ENCODE results near the gene PITPNM1.
"Not testable (repeated sequence)": the region's sequence is repeated elsewhere in the genome, so short reads cannot be mapped to it uniquely, and the experiment has no call there.

PITPNM1 gene

DNA sequence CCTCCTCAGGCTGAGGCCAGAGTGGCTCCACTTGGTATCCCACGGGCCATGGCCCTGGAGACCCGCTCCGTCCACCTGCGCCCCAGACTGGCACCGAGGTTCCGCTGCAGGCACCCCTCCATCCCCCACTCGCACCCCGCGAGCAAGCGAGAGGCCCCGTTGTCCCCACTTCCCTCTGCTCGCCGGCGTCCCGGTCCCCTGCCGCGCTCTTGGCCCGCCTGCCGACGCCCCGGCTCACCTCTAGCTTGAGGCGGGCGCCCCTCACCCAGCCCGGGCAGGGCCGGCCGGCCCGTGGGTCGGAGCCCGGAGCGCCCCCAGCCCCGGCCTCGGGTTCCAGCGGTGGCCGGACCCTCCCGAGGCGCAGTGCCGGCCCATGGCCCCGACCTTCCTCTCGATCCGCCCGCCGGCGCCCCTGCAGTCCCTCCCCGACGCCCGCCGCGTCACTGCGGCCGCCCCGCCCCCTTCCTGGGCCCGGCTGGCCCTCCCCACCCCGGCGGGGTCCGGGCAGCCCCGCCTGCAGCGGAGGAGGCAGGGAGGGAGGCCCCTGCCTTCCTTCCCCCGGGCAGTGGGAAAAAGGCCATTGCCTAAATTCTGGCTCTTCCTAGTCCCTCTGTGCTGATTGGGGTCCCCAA lies at the start of gene PITPNM1:
Gene PITPNM1 (minus strand): TSS at position 414 of the 632 bp plus-strand sequence. CDS start 1,183 bp downstream, outside the sequence.
- peak in 1 of 2 experiments; percentile 32 for DNase-seq

DNA sequence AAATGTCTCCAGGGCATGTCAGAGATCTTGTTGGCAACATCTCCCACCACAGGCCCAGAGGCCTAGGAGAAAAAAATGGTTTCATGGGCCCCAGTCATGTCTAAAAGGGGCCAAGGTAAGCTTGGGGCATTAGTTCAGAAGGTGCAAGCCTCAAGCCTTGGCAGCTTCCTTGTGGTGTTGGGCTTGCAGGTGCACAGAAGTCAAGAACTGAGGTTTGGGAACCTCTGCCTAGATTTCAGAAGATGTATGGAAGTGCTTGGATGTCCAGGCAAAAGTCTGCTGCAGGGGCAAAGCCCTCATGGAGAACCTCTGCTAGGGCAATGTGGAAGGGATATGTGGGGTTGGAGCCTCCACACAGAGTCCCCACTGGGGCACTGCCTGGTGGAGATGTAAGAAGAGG lies 46.5 kb upstream of the PITPNM1 start:
- not testable (repeated sequence) for DNase-seq

DNA sequence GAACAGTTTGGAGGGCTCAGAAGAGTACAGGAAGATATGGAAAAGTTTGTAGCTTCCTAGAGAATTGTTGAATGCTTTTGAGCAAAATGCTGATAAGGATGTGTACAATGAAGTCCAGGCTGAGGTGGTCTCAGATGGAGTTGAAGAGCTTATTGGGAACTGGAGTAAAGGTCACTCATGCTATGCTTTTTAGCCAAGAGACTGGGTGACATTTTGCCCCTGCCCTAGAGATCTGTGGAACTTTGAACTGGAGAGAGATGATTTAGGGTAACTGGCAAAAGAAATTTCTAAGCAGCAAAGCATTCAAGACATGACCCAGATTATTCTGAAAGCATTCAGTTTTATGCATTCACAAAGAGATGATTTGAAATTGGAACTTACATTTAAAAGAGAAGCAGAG lies 46.0 kb upstream of the PITPNM1 start:
- no peak for DNase-seq

DNA sequence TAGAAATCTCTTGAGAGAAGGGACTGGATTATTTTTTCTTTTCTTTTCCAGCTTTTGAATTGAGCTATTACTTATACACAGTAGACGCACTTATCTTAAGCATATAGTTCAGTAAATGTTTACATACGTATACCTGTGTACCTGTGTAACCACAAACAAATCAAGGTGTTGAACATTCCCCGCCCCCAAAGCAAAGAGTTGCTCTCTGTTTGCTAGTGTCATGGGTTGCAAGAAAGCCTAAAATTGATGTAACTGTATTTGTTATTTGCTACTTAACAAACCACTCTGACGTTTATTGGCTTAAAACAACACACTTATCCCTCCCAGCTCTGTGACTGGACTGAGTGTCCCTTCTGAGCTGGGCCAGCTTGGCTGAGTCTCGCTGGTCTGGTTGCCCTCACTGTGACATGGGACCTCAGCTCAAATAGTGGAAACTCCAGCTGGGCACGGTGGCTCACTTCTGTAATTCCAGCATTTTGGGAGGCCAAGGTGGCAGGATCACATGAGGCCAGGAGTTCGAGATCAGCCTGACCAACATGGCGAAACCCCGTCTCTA lies 43.5 kb upstream of the PITPNM1 start:
- no peak for DNase-seq

DNA sequence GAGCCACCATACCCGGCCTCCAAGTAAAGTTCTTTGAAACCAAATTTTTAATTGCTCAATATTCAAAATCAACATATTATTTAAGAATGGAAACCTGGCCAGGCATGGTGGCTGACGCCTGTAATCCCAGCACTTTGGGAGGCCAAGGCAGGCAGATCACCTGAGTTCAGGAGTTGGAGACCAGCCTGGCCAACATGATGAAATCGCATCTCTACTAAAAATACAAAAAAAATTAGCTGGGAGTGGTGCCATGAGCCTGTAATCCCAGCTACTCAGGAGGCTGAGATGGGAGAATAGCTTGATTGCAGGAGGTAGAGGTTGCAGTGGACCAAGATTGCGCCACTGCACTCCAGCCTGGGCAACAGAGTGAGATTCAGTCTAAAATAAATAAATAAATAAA lies 42.9 kb upstream of the PITPNM1 start:
- not testable (repeated sequence) for DNase-seq

DNA sequence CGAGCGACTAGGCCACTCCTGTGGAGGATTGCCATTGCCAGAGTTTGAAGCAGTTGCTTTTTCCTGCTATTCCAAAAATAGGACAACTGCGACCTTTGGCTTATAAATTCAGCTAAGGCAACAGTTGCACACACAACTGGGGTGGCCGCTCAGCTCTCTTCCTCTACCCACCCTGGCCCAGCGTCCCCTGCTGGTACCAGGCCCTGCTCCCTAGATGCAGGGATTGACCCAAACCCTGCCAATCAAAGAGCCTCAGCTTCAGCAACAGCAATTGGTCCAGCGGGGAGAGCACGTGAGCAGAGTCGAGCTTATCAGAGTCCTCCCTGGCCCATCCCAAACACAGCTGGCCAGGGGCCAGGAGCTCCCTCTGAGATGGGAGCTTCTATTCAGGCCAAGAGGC lies 40.1 kb upstream of the PITPNM1 start:
- DNase-seq = peak in 1 of 2 experiments; percentile 11

DNA sequence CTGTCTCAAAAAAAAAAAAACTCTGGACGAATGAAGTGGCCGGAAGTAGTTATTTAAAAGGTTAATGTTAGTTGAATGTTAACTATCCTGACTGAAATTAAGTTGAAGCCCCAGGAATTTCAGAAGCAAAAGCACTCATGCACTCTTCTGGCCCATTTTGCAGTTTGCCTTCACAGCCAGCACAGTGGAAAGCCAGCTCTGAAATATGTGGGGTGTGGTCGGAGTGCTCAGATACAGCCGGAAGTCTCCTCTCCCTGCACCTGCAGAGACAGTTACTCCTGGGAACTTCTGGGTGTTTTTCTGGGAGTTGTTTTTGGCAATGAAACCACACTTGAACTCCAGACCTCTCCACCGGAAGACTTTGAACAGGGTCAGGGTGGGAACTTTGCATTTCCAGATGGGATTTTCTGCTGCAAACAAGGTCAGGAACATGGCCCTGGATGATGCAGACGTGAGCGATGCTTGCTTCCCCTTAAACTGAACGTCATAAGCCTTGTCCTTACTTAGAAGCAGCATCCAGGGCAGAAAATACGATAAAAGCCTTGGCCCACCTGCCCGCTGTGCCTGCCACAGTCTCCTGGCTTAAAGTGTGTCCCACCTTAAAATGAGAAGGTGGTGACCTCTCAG lies 39.6 kb upstream of the PITPNM1 start:
- DNase-seq = no peak

DNA sequence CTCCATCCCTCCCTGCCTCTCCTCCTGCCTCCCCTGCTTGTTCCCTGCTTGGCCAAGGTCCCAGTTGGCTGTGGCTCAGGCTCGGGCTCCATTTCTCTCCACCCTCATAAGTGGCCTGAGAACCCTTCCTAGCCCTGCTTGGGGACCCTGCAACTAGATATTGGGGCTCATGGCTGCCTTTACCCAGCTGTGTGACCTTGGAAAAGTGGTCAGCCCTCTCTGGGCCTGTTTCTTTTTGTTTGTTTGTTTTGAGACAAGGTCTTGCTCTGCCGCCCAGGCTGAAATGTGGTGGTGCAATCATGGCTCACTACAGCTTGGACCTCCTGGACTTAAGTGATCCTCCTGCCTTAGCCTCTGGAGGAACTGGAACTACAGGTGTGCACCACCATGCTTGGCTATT lies 38.4 kb upstream of the PITPNM1 start:
- no peak for DNase-seq

DNA sequence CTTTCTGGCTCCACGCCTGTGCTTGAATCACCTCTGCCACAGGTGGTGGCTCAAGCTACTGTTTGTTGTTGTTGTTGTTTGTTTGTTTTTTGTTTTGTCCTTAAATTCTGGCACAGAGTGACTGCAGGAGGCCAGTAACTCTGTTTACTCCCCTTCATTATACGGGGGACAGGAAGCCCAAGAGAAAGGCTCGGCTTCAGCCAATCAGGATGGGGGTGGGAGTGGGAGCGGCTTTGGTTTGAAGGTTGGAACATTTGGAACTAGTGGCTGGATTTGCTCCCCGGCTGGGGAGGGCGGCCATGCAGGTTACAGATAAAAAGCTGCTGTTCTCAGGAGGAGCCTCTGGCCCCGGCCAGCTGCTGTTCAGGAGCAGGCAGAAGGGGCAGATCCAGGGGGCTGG lies 37.8 kb upstream of the PITPNM1 start:
- DNase-seq = no peak

DNA sequence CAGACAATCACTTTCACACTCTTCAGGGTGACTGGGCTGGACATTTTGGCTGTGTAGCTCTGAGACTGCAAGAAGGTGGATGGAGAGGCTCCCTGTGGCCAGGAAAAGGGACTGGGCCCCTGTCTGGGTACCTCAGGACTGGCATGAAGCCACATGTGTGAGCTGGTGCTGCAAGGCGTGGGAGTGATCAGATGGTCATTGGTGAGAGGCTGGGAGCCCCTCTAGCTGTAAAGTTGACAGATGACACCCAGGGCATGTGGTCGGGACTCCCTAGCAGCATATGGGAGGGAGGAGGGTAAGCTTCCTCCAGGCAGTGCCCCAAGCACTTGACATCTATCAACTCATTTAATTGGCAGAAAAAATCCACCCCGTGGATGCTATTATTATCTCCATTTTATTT lies 37.0 kb upstream of the PITPNM1 start:
- DNase-seq = no peak

DNA sequence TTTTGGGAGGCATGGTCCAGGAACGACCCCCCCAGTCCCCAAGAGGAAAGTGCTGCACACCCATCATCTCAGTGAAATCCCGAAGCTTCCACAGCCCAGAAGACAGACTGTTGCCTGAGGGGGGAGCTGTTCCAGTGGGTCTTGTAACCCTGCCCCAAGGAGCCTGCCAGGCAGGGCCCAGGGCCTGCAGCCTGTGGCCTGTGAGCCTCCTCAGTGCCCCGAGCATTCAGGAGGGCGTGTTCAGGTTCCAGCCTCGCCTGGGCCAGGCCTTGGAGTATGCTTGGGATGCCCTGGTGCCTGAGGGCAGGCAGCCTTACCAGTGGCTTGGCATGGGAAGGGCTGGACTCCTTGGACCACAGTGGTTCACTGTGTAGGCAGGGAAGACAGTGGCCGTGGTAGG lies 36.0 kb upstream of the PITPNM1 start:
- no peak for DNase-seq

DNA sequence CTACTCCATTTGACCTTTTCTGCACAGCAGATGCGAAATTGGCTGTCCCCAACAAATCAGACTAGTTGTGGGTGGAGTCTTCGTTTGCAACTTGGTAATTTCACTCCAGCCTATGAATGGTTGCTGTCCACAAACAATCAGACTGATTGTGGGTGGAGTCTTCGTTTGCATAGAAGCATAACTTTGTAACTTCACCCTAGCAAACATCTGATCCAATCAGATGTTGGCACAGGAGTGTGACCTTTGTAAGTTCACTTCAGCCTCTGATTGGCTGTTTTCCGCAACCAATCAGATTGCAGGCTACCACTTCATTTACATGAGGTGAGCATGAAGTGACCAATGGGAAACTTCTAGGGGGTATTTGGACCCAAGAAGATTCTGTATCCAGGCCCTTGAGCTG lies 34.4 kb upstream of the PITPNM1 start:
- DNase-seq = no peak

DNA sequence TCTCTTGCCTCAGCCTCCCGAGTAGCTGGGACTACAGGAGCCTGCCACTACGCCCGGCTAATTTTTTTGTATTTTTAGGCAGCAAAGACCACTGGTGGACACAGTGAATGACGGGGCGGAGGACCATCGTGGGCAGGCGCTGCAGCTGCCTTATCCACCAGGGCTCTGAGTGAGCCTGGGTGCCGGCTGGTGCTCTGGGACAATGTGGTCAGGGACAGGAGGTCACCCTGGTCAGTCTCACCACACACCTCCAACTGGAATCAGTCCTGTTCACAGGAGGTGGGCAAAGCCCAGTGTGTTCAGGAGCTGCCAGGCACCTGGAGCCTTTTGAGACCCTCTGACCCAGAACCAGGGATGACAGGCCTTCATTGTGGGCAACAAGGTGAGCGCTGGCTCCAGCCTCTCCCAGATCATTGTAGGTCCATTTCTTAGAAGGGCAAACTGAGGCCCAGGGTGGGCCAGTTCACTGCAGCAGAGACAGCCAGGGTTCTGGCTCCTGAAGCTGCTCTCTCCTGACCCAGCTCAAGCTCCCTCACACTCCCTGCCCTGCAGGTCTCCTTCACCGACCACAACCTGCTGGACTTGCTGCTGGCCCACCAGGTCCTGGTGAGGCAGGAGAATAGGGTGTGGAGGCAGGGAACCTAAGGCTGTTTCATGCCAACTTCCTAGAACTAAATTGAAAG lies 33.8 kb upstream of the PITPNM1 start:
- no peak for DNase-seq

DNA sequence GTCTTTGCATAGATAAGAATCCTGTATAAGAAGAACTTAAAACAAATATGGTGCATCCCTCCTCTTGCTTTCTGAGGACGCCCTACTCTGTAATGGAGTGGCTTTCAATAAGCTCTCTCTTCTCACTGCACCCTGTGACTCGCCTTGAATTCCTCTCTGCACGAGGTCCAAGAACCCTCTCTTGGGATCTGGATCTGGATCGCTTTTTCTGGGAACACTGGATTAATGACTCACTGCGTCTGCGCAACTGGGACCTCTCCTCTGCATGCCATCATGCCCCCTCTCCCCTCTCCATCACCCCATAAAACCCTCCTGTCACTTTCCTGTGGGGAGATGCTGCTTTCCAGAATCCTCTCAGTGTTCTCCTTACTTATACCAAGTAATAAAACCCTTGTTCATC lies 33.1 kb upstream of the PITPNM1 start:
- DNase-seq = no peak

DNA sequence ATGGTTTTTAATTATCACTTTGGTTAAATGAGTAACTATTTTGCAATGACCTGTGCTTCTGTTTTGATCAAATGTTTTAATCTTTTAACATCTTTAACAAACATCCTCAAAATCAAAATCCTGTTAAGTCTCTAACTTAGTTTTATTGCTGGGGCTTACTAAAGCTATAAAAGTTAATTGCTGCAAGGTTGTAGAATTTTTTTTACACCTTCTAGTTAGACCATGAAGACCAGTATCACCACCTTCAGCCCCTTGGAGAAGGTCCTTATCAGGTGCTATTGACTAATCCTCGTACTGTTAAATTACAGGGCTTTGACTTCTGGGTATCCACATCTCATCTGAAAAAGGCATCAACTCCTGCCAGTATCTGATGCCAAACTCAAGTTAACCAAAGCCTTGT lies 30.4 kb upstream of the PITPNM1 start:
- no peak for DNase-seq

DNA sequence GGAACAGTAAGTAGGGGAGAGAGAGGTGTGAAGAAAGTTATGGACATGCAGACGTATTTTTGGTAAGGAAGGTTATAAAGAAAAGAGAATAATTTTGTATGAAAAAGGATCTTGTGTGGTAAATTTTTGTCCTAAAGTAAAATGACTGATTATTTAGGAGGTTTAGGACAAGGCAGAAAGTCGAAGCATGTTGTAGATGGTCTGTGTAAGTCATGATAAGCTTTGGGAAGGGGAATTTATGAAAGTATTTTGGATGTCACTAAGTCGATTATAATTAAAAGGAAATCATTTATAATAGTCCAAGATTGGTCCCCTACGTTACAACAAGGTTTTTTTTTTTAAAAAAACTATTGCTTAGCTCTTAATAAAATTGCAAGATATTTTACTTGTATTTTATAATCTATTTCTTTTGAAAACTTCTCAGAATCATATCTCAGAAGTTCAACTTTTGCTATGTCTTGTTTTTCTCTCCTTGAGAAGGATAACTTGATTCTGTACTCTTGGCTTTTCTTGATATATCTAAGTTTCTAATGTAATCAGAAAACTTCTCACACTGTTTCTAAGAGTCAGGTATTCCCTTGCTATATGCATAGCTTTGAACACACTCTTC lies 29.0 kb upstream of the PITPNM1 start:
- DNase-seq = no peak

DNA sequence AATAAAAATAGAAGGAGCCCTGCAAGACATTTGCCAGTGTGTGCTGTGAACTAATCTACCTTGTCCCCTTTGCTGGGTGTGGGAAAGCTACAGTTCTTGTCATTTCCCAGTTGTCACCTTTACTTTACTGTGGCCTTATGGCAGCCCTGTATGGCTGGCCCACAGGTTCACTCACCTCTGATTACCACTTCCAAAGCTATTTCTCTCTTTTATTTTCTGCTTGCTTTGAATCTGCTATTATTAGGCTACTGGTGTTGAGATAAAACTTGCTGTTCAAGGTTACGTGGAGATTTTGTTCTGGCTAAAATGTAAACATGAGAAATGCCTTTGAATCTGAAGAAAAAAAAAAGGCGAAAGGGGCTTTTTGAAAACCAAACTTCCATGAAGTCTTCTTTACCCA lies 27.7 kb upstream of the PITPNM1 start:
- no peak for DNase-seq

DNA sequence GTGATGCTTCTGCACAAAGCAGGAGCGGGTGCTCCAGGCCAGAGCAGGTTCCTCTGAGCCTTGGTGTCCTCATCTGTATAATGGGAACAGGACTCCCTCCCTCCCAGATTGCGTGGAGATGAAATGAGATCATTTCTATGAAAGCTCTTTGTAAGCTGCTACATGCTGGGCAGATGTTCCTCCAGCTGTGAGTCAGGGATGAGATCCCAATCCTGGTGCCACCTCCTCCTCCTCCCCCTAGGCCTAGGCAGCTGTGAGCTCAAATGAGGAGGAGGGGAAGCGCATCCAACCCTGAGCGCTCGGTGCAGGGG lies 25.1 kb upstream of the PITPNM1 start:
- DNase-seq = no peak

DNA sequence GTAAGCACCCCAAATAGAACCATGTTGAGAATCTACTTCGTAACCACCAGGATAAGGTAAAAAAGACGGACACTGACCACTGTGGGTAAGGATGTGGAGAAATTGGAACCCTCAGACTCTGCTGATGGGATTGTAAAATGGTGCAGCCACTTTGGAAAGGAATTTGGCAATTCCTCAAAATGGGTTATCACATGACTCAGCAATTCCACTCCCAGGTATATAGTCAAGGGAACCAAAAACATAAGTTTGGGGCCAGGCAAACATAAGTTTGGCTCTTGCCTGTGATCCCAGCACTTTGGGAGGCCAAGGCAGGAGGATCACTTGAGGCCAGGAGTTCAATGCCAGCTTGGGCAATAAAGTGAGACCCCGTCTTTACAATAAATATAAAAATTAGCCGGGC lies 23.2 kb upstream of the PITPNM1 start:
- DNase-seq = no peak

DNA sequence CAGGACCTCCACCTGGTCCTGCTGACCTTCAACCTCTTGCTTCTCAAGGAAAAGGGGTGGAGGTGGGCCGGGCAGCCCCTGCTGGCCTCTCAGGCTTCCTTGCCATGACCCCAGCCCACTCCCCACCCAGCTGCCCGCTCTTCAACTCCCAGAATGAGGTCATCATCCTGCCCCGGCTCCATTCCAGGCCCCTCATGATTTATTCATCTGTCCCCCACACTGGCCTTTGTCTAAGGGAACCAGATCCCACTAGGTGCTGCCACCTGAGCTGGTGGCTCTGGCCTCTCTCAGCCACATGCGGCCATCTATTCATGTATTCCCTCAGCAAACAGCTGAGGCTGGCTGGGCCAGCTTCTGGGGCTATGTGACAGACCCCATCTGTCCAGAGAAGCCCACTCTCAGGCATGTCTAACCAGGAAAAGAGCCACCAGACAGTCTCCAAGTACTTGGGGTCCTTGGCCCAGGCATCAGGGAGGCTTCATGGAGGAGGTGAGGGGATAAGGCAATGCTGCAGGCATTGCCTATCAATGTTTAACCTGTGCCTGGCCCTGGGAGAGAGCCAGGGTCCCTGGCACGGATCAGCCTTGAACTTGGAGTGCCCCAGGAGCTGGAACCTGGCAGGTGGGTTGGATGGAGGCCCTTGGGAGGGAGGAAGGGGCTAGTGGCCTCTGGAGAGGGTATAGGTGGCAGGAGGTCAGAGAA lies 20.3 kb upstream of the PITPNM1 start:
- DNase-seq = no peak

DNA sequence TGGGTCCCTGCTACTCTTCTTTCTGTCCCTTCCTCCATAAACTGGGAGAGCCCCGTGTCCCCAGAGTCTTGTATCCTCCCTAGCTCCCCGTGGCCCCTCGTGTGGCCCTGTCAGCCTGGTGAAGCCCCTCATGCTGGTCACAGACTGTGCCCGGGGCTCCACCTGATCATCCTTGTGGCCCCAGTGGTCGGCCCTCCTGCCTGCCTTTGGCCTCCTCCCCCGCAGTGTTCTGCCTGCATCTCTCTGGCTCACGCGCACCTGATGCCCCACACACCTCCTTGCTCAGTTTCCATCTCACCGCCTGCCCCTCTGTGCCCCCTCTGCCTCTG lies 19.3 kb upstream of the PITPNM1 start:
- DNase-seq = no peak

DNA sequence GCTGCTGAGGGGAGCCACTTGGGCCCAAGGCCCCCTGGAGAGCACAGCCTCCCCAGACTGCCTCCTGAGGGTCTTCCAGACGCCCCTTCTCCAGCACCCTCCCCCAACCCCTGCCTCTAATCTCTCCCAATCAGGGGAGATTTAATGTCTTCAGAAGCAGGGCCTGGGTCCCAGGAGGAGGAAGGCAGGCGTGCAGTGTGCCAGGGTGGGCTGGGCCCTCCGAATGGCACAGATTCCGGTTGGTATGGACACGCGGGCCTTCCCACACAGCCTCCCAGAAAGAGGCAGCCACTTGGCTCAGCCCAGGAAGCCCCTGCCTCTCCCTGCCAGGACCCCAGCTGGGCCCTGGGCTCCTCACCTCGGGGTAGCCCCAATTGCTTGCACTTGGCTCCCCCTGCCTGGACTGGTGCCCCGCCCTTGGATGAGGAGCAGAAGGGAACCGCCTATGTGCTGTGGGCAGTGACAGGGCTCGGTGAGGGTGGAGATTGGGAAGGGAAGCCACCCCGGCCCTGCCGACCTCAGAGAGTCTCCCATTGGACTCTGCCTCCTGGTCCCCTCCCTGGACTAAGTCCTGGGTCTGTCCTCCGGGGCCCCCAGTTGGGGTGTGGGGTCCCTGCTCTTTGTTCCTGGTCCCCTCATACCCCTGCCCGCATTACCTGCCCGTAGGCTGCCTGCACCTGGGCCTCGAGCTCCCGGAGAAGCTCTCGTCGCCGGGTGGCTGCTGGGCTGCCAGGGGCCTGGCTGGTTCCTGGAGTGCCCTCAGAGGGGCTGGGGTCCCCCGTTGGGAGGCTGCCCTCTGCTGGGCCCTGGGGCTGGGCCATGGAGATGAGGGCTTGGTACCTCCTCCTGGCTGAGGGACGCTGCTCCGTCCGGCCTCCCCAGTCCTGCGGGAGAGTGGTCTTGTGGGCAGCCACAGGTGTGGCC lies 18.7 kb upstream of the PITPNM1 start:
- no peak for DNase-seq

All from NCI-H446 (cell line).